Bronchial epithelial cell (primary cell): ENCODE data around the gene CDRT15. TPM values are rescaled to one million over a fixed set of nuclear protein-coding genes. Genes with fewer than 3 reads are reported as not detected.

ENCODE experiments used
- DNase-seq: peaks from one replicate; pipeline ENCODE4 v3.0.0-alpha.2; 2010; ENCODE audit warnings: low read depth
- FAIRE-seq: peaks from 2 replicates; lab custom pipeline; 2011; peaks lifted over from hg19 to GRCh38; lab: Jason Lieb, UNC
- H3K27me3 ChIP-seq: 2 replicates; pipeline ENCODE4 v1.5.1; 2011; ENCODE audit warnings: low read length; ENCODE audit not compliant: control insufficient read depth, insufficient read depth
- H3K36me3 ChIP-seq: 2 replicates; pipeline ENCODE4 v1.5.1; 2011; ENCODE audit warnings: low read length; ENCODE audit not compliant: control insufficient read depth, insufficient read depth
- H3K4me3 ChIP-seq: 2 replicates; pipeline ENCODE4 v1.5.1; 2011; ENCODE audit warnings: mild to moderate bottlenecking, low read depth, low read length, control low read depth
- total RNA-seq: library from RNA; depleted of rRNA; stranded (reverse); fragments of >200 nt; gene quantifications from 2 replicates; pipeline ENCODE4 v1.2.1, GENCODE V29; 2014
- TF ChIP-seq, protein P1 (sequence below): IDR thresholded peaks from 2 replicates; pipeline ENCODE4 v1.5.1; 2011; ENCODE audit warnings: mild to moderate bottlenecking, moderate library complexity, low read length, control low read depth, inconsistent platforms; ENCODE audit not compliant: insufficient read depth, severe bottlenecking

Gene CDRT15
- total RNA-seq, 1 donor from 2014 or later, result not detected

DNA sequence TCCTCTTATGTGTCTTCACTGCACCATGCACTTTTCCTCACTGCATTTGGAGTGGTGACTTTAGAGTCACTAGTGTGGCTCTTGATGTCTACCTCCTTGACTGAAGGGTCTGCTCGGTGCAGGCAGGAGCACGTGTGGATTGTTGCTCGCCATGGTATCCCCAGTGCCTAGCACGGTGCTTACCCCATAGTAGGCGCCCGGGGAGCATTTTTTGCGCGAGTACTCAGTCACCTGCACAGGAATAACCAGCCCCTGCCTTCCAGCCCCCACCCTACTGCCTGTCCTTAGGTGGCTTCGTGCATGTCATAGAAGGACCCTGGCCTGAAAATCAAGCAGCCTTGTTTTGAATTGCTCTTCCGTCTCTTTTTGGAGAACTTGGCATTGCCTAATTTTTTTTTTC lies 31.3 kb downstream of the CDRT15 start:
- TF ChIP-seq, protein P1, sequence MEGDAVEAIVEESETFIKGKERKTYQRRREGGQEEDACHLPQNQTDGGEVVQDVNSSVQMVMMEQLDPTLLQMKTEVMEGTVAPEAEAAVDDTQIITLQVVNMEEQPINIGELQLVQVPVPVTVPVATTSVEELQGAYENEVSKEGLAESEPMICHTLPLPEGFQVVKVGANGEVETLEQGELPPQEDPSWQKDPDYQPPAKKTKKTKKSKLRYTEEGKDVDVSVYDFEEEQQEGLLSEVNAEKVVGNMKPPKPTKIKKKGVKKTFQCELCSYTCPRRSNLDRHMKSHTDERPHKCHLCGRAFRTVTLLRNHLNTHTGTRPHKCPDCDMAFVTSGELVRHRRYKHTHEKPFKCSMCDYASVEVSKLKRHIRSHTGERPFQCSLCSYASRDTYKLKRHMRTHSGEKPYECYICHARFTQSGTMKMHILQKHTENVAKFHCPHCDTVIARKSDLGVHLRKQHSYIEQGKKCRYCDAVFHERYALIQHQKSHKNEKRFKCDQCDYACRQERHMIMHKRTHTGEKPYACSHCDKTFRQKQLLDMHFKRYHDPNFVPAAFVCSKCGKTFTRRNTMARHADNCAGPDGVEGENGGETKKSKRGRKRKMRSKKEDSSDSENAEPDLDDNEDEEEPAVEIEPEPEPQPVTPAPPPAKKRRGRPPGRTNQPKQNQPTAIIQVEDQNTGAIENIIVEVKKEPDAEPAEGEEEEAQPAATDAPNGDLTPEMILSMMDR, result no peak
- no peaks in the 10 kb centered on the region for H3K27me3 ChIP-seq
- FAIRE-seq, result no peak
- DNase-seq, result no peak
- H3K36me3 ChIP-seq, result peaks cover 4% of the 10 kb centered on the region
- no peak overlapping the region for H3K4me3 ChIP-seq

DNA sequence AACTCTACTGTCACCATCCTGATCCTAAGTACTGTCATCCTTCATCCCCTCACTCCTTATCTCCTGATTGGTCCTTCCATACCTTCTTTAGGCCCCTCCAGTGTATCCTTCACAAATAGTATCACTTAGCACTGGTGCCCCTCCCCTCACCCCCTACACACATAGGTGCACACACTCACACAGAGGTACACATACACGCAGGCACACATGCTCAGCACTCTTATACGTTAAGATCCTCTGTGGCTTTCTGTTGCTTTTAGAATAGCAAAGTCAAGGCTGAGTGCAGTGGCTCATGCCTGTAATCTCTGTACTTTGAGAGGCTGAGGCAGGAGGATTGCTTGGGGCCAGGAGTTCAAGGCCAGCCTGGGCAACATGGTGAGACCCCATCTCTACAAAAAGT lies 32.1 kb downstream of the CDRT15 start:
- H3K36me3 ChIP-seq, result peaks cover 3% of the 10 kb centered on the region
- TF ChIP-seq, protein P1, result no peak
- no peaks in the 10 kb centered on the region for H3K27me3 ChIP-seq
- FAIRE-seq (no peak), DNase-seq (no peak)
- H3K4me3 ChIP-seq, result no peak overlapping the region

DNA sequence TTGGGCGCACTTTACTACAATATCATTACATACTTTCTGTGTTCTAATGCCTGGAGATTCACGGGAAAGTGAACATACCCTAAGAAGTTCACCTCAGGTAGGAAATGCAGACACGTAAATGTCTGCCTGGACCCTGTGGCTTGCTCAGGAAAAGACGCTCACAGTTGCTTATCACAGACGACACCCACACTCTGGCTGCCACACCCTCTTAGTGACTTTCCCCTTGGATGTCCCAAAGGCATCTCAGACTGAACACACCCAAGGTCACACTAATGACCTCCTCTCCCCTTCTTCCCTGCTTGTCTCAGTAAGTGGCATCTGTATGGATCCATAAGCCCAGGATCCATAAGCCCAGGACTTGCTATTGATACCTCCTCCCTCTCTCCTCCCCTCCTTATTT lies 32.6 kb downstream of the CDRT15 start:
- no peak for DNase-seq
- no peaks in the 10 kb centered on the region for H3K27me3 ChIP-seq
- H3K4me3 ChIP-seq, result no peak overlapping the region
- TF ChIP-seq, protein P1, result no peak
- no peak for FAIRE-seq
- peaks cover 3% of the 10 kb centered on the region for H3K36me3 ChIP-seq

DNA sequence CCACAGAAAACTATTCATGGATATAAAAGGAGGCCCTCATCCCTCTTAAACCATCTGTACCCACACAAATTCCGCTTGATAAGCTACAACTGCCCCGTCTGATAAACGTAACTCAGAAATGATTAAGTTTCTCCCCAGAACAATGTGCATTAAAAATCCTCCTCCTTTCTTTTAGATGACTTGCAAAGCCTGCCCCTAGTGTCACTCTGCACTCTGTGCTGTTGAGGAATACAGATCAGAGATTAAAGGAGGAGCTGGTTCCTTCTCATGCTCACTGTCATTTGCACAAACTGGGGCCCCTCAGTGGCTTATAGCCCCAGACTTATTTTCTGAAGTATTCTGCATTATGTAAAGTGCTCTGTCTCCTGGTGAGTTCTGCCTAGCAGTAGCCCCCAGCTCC lies 33.3 kb downstream of the CDRT15 start:
- FAIRE-seq, result no peak
- H3K4me3 ChIP-seq, result no peak overlapping the region
- no peaks in the 10 kb centered on the region for H3K27me3 ChIP-seq
- TF ChIP-seq, protein P1, result peak; percentile 12
- H3K36me3 ChIP-seq, result peaks cover 3% of the 10 kb centered on the region
- no peak for DNase-seq

DNA sequence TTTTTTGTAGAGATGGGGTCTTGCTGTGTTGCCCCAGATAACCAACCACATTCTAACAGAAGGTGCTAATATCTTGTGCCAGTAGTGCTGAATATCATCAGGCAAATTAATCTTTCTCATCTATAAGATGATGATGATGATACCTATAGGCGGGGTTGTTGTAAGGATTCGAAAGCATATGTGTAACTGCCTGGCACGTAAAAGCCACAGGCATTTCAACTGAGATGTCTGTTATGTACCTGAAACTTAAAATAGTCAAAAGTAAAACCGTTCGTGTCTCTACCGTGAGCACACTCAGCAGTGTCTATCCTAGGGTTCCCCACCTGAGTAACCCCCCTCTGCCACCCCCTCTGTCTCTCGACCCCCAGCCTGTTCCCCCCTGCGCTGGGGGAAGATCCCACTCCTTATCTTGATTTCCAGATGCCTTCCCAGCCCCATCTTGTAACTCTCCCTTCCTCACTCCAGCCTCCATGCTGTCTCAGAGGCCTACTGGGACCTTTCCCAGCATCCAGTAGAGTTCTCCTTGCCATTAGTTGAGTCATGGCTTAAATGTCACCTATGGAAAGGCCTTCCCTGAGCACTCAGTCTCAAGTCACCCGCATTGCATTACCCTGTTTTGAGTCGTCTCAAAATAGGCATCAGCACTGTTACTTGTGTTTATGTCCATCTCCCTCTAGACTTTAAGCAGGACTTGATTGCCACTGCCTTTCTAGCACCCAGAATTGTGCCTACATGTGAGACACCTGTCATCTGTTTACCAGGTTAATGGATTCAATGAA lies 34.1 kb downstream of the CDRT15 start:
- Histone ChIP-seq H3K4me3 (no peak overlapping the region), H3K27me3 (no peaks in the 10 kb centered on the region), H3K36me3 (peaks cover 3% of the 10 kb centered on the region)
- TF ChIP-seq, protein P1, result no peak
- DNase-seq (no peak), FAIRE-seq (no peak)

DNA sequence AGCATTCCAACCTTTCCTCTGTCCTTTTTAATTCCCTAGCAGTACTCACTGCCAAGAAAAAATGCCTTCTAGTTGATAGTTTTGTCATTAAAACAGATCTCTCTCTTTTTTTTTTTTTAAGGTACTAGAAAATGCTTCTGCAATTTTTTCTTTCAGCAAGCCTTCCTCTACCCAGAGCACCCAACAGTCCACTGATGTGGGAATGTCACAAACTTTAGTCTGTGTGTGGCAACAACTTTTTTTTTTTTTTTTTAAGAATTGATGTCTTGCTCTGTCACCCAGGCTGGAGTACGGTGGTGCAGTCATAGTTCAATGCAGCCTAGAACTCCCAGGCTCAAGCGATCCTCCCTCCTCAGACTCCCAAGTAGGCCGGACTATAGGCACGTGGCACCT lies 34.7 kb downstream of the CDRT15 start:
- DNase-seq (no peak), FAIRE-seq (no peak)
- TF ChIP-seq, protein P1, result no peak
- Histone ChIP-seq H3K4me3 (no peak overlapping the region), H3K36me3 (no peaks in the 10 kb centered on the region), H3K27me3 (no peaks in the 10 kb centered on the region)
